PC-3 (cell line): ENCODE measurements around the gene MAGI2. TPM values are rescaled to one million over a fixed set of nuclear protein-coding genes. Genes with fewer than 3 reads are reported as not detected.
A peak's percentile ranks its signal among the peaks of the same experiment; 100 is the strongest.

Source experiments
- ATAC-seq: fragments of 200-7000 bp; cut with Tn5 transposase; 2 replicates; pipeline ENCODE4 v1.9.1; 2020; ENCODE audit warnings: mild to moderate bottlenecking, moderate library complexity
- BruUV-seq: library from RNA; stranded (reverse); fragments of 400-500 nt; replicated peaks from 2 replicates; lab custom pipeline; 2021; lab: Mats Ljungman, UMichigan
- CTCF ChIA-PET: fragments of 300-600 bp; sonication (Branson Sonifier 250); formaldehyde crosslinking; loops from one replicate; lab custom pipeline; 2022; ENCODE audit warnings: antibody characterized with exemption; lab: Charles Lee
- POLR2A ChIA-PET: fragments of 300-600 bp; sonication (Branson Sonifier 250); formaldehyde crosslinking; loops from one replicate; lab custom pipeline; 2022; ENCODE audit warnings: antibody characterized with exemption; ENCODE audit not compliant: unreplicated experiment; lab: Charles Lee
- DNase-seq: peaks from one replicate; pipeline ENCODE4 v3.0.0-alpha.2; 2015
- H2AFZ ChIP-seq: fragments of 300-600 bp; sonication (generic); 2 replicates; pipeline ENCODE4 v1.6.0; 2016; ENCODE audit warnings: antibody characterized with exemption, low read length
- H3F3A ChIP-seq: fragments of 300-600 bp; sonication (generic); one replicate; pipeline ENCODE4 v1.6.0; 2017; ENCODE audit warnings: antibody characterized with exemption, low read length, control low read depth, mild to moderate bottlenecking; ENCODE audit not compliant: unreplicated experiment
- H3K27ac ChIP-seq: fragments of 300-600 bp; sonication (generic); 2 replicates; pipeline ENCODE4 v1.5.1; 2016; ENCODE audit warnings: mild to moderate bottlenecking, low read length
- H3K27me3 ChIP-seq: fragments of 300-600 bp; sonication (generic); 2 replicates; pipeline ENCODE4 v1.6.1; 2016; ENCODE audit warnings: low read length, mixed read lengths
- H3K36me3 ChIP-seq: fragments of 300-600 bp; sonication (generic); 2 replicates; pipeline ENCODE4 v1.6.1; 2016; ENCODE audit warnings: low read depth, mixed run types, low read length, mixed read lengths
- H3K4me1 ChIP-seq: fragments of 300-600 bp; sonication (generic); 2 replicates; pipeline ENCODE4 v1.5.1; 2016; ENCODE audit warnings: low read length; ENCODE audit not compliant: insufficient read depth
- H3K4me2 ChIP-seq: fragments of 300-600 bp; sonication (generic); 2 replicates; pipeline ENCODE4 v1.6.0; 2016; ENCODE audit warnings: low read length
- H3K4me3 ChIP-seq: fragments of 300-600 bp; sonication (generic); 2 replicates; pipeline ENCODE4 v1.5.1; 2016; ENCODE audit warnings: mild to moderate bottlenecking, low read length, mixed read lengths
- H3K79me2 ChIP-seq: fragments of 300-600 bp; sonication (generic); 2 replicates; pipeline ENCODE4 v1.6.1; 2017; ENCODE audit warnings: low read length, mixed read lengths
- H3K9ac ChIP-seq: fragments of 300-600 bp; sonication (generic); 2 replicates; pipeline ENCODE4 v1.6.0; 2016; ENCODE audit warnings: mild to moderate bottlenecking, low read length
- H3K9me2 ChIP-seq: fragments of 300-600 bp; sonication (generic); replicated peaks from 2 replicates; pipeline ENCODE4 v1.6.1; 2016; ENCODE audit warnings: mixed run types, low read length, mixed read lengths
- H3K9me3 ChIP-seq: fragments of 300-600 bp; sonication (generic); 2 replicates; pipeline ENCODE4 v1.6.1; 2016; ENCODE audit warnings: low read length, mixed read lengths
- H4K20me1 ChIP-seq: fragments of 300-600 bp; sonication (generic); 2 replicates; pipeline ENCODE4 v1.6.1; 2016; ENCODE audit warnings: low read length, mixed read lengths
- CTCF ChIP-seq: fragments of 300-600 bp; sonication (generic); conservative IDR thresholded peaks from 2 replicates; pipeline ENCODE4 v1.5.1; 2017; ENCODE audit warnings: antibody characterized with exemption, low read depth, mild to moderate bottlenecking, low read length
- EZH2 ChIP-seq: fragments of 300-600 bp; sonication (generic); IDR thresholded peaks from one replicate; pipeline ENCODE4 v1.6.1; 2017; ENCODE audit warnings: antibody characterized with exemption, mild to moderate bottlenecking, low read length; ENCODE audit not compliant: unreplicated experiment
- EZH2phosphoT487 ChIP-seq: fragments of 300-600 bp; sonication (generic); IDR thresholded peaks from 2 replicates; pipeline ENCODE4 v1.6.1; 2018; ENCODE audit warnings: mild to moderate bottlenecking, antibody characterized with exemption, low read length, borderline replicate concordance
- intact Hi-C: fragments of 100-400 bp; cut with micrococcal nuclease; formaldehyde crosslinking; loops from 2 replicates; pipeline ENCODE4 v1.9.0; 2023
- total RNA-seq: library from RNA; depleted of rRNA; stranded (reverse); fragments of >200 nt; gene quantifications from 2 replicates; pipeline ENCODE4 v1.2.3, GENCODE V29; 2014

MAGI2 gene
- total RNA-seq, 1 experiment from 2014 or later = not detected

DNA sequence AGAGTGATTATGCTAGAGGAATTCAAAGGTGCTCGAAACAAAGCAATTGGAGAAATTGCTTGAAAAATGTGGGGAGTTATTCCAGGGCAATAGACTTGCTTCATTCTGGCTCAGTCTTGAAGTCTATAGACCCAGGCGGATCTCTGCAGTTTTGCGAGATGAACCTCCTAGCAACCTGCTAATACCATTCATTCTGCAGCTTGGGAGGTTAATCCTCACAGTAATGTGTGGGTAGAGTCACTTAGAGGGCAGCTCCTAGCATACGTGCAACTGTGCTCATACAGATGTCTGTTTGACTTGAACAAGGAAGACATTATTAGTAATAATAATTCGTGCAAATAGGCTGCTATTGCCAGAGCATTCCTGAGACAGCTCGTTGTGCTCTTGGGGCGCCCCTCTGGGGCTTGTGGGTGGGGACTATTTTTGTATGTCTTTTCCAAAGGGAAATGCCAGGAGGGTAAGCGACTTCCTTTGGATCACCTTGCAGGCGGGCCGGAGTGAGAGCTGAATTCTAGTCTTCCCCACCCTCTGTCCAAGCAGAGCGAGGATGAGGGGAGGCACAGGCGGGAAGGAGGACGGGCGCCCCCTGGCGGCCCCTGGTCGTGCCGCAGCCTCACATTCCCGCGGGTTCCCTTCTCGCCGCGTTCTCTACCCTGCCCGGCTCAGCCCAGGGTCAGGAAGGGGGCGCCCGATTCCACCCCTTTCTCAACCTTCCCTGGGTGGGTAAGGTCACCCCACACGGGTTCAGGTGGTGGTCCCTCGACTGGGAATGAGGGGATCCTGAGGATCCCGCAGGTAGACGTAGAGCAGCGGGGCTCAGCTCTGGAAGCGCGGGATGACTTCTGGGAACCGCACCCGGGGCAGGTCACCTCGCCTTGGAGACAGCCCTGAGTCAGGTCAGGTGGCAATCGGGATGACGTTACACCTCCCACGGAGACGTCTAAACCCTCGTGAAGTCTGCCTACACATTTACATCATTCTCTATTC lies 1413.4 kb downstream of the MAGI2 start:
- no peak overlapping the region for H2AFZ ChIP-seq
- intact Hi-C loops = no loop called here
- DNase-seq = no peak

GRCh38 chr7:78038465-78039080 lies 1414.9 kb downstream of the MAGI2 start:
- TF ChIP-seq EZH2phosphoT487 (no peak), CTCF (no peak), EZH2 (no peak)
- no peak overlapping the region for H3K4me2 ChIP-seq
- ChIA-PET POLR2A (no interaction called here), CTCF (no interaction called here)
- no peaks in the 10 kb centered on the region for H4K20me1 ChIP-seq
- H3K27me3 ChIP-seq = peaks cover 41% of the 10 kb centered on the region
- no peak overlapping the region for H2AFZ ChIP-seq
- ATAC-seq (no peak), DNase-seq (no peak)
- no peak overlapping the region for H3K4me3 ChIP-seq
- no peaks in the 10 kb centered on the region for H3K79me2 ChIP-seq
- BruUV-seq = no TSS peak
- intact Hi-C loops = no loop called here
- H3K9ac ChIP-seq = no peak overlapping the region
- H3K4me1 ChIP-seq = no peaks in the 10 kb centered on the region
- H3F3A ChIP-seq = no peaks in the 10 kb centered on the region
- H3K9me3 ChIP-seq = no peaks in the 10 kb centered on the region
- no peaks in the 10 kb centered on the region for H3K36me3 ChIP-seq
- no peaks in the 10 kb centered on the region for H3K9me2 ChIP-seq
- no peak overlapping the region for H3K27ac ChIP-seq

More for the DNA sequence above, 1413.4 kb downstream of the MAGI2 start:
- Histone ChIP-seq H3K4me2 (no peak overlapping the region), H3K79me2 (no peaks in the 10 kb centered on the region), H3K9ac (no peak overlapping the region), H3K4me1 (no peaks in the 10 kb centered on the region), H3K9me2 (no peaks in the 10 kb centered on the region), H3F3A (no peaks in the 10 kb centered on the region), H3K4me3 (no peak overlapping the region), H3K36me3 (no peaks in the 10 kb centered on the region), H3K27me3 (peaks cover 29% of the 10 kb centered on the region), H4K20me1 (no peaks in the 10 kb centered on the region), H3K27ac (no peak overlapping the region), H3K9me3 (no peaks in the 10 kb centered on the region)
- no peak; the same call in 1 of the 2 replicates for ATAC-seq
- TF ChIP-seq EZH2 (no peak), EZH2phosphoT487 (no peak), CTCF (peak; percentile 58)
- CTCF ChIA-PET = no interaction called here
- BruUV-seq = no TSS peak
- POLR2A ChIA-PET = no interaction called here
